GM18520 (cell line): ENCODE data around the gene PRR5L.

ENCODE experiments used
- ATAC-seq: cut with Tn5 transposase; IDR thresholded peaks from one replicate; pipeline ENCODE4 v1.9.1; 2021; ENCODE audit not compliant: unreplicated experiment

The PRR5L gene

GRCh38 chr11:36354221-36355003, 58.3 kb downstream of the PRR5L start:
- peak; percentile 80 for ATAC-seq

GRCh38 chr11:36356201-36356600, 60.1 kb downstream of the PRR5L start:
- ATAC-seq, result peak; percentile 37

DNA sequence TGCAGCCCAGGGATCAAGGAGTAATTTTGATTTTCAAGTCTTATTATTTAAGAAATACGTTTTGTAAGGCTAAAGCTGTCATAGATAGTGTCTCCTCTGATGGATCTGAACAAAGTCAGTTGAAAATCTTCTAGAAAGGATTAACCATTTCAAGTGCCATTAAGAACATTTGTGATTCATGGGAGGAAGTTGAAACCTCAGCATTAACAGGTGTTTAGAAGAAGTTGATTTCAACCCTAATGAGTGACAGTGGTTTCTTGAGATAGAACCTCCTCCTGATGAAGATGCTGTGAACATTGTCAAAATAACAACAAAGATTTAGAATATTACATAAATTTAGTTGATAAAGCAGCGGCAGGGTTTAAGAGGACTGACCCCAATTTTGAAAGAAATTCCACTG, 61.7 kb downstream of the PRR5L start:
- no peak for ATAC-seq

DNA sequence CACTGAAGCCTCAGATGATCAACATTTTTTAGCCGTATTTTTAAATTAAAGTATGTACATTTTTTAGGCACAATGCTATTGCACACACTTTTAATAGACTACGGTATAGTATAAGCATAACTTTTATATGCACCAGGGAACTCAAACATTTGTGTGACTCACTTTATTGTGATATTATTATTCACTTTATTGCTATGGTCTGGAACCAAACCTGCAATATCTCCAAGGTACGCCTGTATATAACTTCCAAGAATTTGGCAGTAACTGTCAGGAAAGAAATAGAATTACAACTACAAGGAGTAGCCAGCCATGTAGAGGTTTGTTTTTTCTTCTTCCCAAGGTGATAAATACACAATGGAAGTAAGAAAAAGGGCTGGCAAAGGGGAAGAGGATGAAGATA, 62.3 kb downstream of the PRR5L start:
- ATAC-seq, result no peak

GRCh38 chr11:36360318-36360717, 64.2 kb downstream of the PRR5L start:
- no peak for ATAC-seq

GRCh38 chr11:36360826-36361415, 64.8 kb downstream of the PRR5L start:
- no peak for ATAC-seq

- no peak for ATAC-seq
Observed at GRCh38 chr11:36361472-36361871, 65.4 kb downstream of the PRR5L start.

GRCh38 chr11:36361901-36362391, 65.9 kb downstream of the PRR5L start:
- ATAC-seq, result no peak

DNA sequence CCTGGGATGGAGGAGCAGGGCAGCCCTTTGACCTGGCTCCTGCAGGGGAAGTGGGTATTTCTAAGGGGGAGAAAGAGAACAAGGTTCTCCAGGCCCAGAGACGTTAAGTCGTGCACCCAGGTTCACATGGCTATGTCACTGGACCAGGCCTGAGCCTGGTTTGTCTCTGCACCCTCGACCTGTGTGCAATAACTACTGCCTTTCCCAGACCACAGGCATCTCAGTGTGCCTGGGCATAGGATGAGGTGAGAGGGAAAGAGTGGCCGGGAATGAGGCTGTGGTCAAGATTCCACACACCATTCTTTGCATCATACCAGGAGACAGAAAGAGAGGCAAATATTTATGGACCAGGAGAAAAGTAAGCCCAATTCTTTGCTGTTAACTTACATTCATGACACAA, 66.8 kb downstream of the PRR5L start:
- no peak for ATAC-seq

DNA sequence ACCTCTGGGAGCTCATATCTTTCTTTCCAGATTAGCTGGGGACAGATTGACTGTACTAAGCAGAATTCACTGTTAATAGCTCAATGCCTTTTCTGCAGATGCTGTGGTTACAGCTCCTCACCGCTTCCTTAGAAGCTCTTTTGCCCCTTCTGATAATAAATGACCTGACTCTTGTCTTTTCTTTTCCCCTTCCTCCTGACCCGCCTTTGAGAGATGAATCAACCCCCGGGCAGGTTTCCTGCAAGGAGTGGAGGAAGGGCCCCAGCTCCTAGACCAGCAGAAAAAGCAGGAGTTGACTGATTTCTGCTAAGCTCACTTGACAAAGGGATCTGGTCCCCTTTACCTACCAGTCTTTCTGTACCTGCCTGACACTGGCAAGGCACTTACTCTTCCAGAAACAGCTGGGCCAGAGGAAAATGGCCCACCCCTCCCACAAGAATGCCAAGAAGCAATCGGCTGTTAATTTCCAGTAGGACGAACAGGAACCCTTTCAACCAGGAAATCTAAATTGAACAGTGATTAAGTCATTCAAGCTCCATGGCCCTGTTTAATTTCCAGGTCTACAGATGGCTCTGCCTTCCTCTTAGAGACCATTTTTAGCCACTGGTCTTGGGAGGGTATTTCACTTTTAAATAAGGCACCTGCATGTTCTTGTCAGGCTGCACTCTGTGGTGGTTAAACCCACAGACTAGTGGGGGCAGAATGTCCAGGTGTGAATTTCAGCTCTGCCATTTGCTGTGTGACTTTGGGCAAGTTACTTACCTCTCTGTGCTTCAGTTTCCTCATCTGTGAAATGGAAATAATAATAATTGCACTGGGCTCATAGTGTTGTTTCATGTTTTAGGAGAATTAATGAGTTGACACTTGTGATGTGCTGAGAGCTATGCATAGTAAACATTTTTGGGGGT, 67.5 kb downstream of the PRR5L start:
- no peak for ATAC-seq

- ATAC-seq, result no peak
Observed at GRCh38 chr11:36364551-36365325, 68.7 kb downstream of the PRR5L start.

- no peak for ATAC-seq
Observed at GRCh38 chr11:36365907-36366306, 69.8 kb downstream of the PRR5L start.

- ATAC-seq, result no peak
Observed at GRCh38 chr11:36367806-36368680, 72.0 kb downstream of the PRR5L start.

DNA sequence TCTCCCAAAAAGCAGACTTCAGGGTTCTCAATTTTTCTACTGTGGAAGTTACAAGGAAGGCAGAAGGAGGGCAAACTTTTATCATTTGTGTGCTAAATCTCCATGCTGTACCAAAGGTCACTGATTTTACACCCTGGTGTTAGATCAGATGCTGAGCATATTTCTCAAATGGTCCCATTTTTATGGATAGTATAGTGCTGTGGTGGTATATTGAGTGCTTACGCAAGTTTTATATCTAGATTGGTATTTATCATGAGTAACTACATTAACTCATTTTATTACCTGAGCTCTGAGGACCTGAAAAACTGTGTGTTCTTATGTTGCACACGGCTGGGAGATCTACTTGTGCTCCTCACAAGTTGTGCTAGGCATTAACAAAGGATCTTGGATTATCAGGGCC, 75.1 kb downstream of the PRR5L start:
- no peak for ATAC-seq

GRCh38 chr11:36371590-36371989, 75.5 kb downstream of the PRR5L start:
- ATAC-seq, result no peak

GRCh38 chr11:36372101-36372771, 76.1 kb downstream of the PRR5L start:
- ATAC-seq, result no peak

GRCh38 chr11:36373016-36374010, 77.2 kb downstream of the PRR5L start:
- ATAC-seq, result no peak

GRCh38 chr11:36374726-36375125, 78.6 kb downstream of the PRR5L start:
- ATAC-seq, result no peak
